K562 (cell line): ENCODE data around the gene FAM174C. TPM values are rescaled to one million over a fixed set of nuclear protein-coding genes. Genes with fewer than 3 reads are reported as not detected.

Source experiments
- CHD1 ChIP-seq: fragments of 200-600 bp; sonication (generic); IDR thresholded peaks from one replicate; pipeline ENCODE4 v1.6.1; 2012; ENCODE audit warnings: mild to moderate bottlenecking, moderate library complexity, low read length, inconsistent platforms
- CHD4 ChIP-seq: fragments of 200-600 bp; sonication (generic); IDR thresholded peaks from 3 replicates; pipeline ENCODE4 v1.6.1; 2012; ENCODE audit warnings: low read depth, mild to moderate bottlenecking, mixed read lengths, low read length, inconsistent platforms; ENCODE audit not compliant: insufficient read depth, insufficient replicate concordance, poor library complexity, severe bottlenecking
- CREBBP ChIP-seq: IDR thresholded peaks from one replicate; pipeline ENCODE4 v1.6.1; 2012; ENCODE audit warnings: low read depth, mild to moderate bottlenecking, control low read depth, inconsistent platforms, low read length
- EGR1 ChIP-seq: fragments of 450-650 bp; conservative IDR thresholded peaks from 2 replicates; pipeline ENCODE4 v1.6.1; 2017; ENCODE audit warnings: mild to moderate bottlenecking
- EHMT2 ChIP-seq: fragments of 450-650 bp; IDR thresholded peaks from 2 replicates; pipeline ENCODE4 v1.6.1; 2018; ENCODE audit warnings: antibody characterized with exemption
- ELK1 ChIP-seq: sonication (generic); formaldehyde crosslinking; IDR thresholded peaks from 2 replicates; pipeline ENCODE4 v1.8.1; 2022; ENCODE audit warnings: missing genetic modification reagents
- EWSR1 ChIP-seq: fragments of 450-650 bp; IDR thresholded peaks from 2 replicates; pipeline ENCODE4 v1.6.1; 2018; ENCODE audit warnings: borderline replicate concordance, mild to moderate bottlenecking, low read depth, moderate library complexity; ENCODE audit not compliant: partially characterized antibody
- HNRNPH1 ChIP-seq: fragments of 200-400 bp; formaldehyde crosslinking; optimal IDR thresholded peaks from 2 replicates; pipeline ENCODE3; 2017; ENCODE audit warnings: low read depth, mild to moderate bottlenecking, low read length, moderate library complexity
- KLF1 ChIP-seq: fragments of 450-650 bp; IDR thresholded peaks from 2 replicates; pipeline ENCODE4 v1.6.1; 2016; ENCODE audit warnings: missing genetic modification characterization, missing compliant biosample characterization
- KLF10 ChIP-seq: fragments of 250-450 bp; sonication (Bioruptor Pico); IDR thresholded peaks from 2 replicates; pipeline ENCODE4 v1.6.1; 2021; ENCODE audit warnings: matching md5 sums
- MAX ChIP-seq: sonication (generic); formaldehyde crosslinking; IDR thresholded peaks from 2 replicates; pipeline ENCODE4 v1.9.0; 2022; ENCODE audit warnings: mild to moderate bottlenecking, missing genetic modification reagents
- NFIC ChIP-seq: fragments of 450-650 bp; IDR thresholded peaks from 2 replicates; pipeline ENCODE4 v1.6.1; 2017; ENCODE audit warnings: mild to moderate bottlenecking, inconsistent platforms
- PHF20 ChIP-seq: fragments of 450-650 bp; IDR thresholded peaks from 2 replicates; pipeline ENCODE4 v1.6.1; 2018; ENCODE audit not compliant: partially characterized antibody
- PRDM10 ChIP-seq: fragments of 450-650 bp; IDR thresholded peaks from 2 replicates; pipeline ENCODE4 v1.6.1; 2018; ENCODE audit not compliant: partially characterized antibody
- RNF219 ChIP-seq: fragments of 250-450 bp; sonication (Bioruptor Pico); IDR thresholded peaks from 2 replicates; pipeline ENCODE4 v1.5.0; 2022; ENCODE audit warnings: mild to moderate bottlenecking
- SMAD2 ChIP-seq: fragments of 150-350 bp; IDR thresholded peaks from 2 replicates; pipeline ENCODE4 v1.6.1; 2014; ENCODE audit warnings: low read depth, mild to moderate bottlenecking, low read length
- TAF9B ChIP-seq: fragments of 450-650 bp; IDR thresholded peaks from 2 replicates; pipeline ENCODE4 v1.6.1; 2018; ENCODE audit warnings: mild to moderate bottlenecking; ENCODE audit not compliant: partially characterized antibody
- TFAP4 ChIP-seq: sonication (generic); formaldehyde crosslinking; IDR thresholded peaks from 2 replicates; pipeline ENCODE4 v1.8.0; 2022; ENCODE audit warnings: missing genetic modification reagents, mild to moderate bottlenecking, moderate library complexity, borderline replicate concordance
- ZNF217 ChIP-seq: sonication (generic); formaldehyde crosslinking; IDR thresholded peaks from 2 replicates; pipeline ENCODE4 v1.8.0; 2022; ENCODE audit warnings: mild to moderate bottlenecking, missing genetic modification reagents
- ZNF408 ChIP-seq: fragments of 250-450 bp; sonication (Bioruptor Pico); IDR thresholded peaks from 2 replicates; pipeline ENCODE4 v1.4.0; 2020; ENCODE audit warnings: low read depth, mild to moderate bottlenecking, moderate library complexity
- polyA plus RNA-seq, 8 experiments: library from polyadenylated mRNA; depleted of rRNA in 4 of 8; stranded (reverse) in 5 of 8; unstranded in 3 of 8; fragments of >200 nt; fragmentation: Nextera tagmentation in 2 of 8; fragmentation: Illumina TruSeq in 1 of 8; extraction: Ambion mirVana in 2 of 8; extraction: Trizol in 1 of 8; gene quantifications; 2 replicates each; pipeline versions ENCODE4 v1.2.1 to v1.2.3, GENCODE V29; 2011 to 2014; ENCODE audit warnings: inconsistent platforms in 1 of 8, missing spikeins in 1 of 8
- total RNA-seq, 7 experiments: library from RNA; depleted of rRNA in 6 of 7; stranded (reverse); fragments of >200 nt in 6 of 7; fragmentation: Illumina TruSeq in 2 of 7; extraction: Trizol in 2 of 7; gene quantifications; 2 replicates each; pipeline versions ENCODE4 v1.2.1 to v1.2.3, GENCODE V29; 2011 to 2021; ENCODE audit warnings: low replicate concordance in 1 of 7

FAM174C gene
- total and polyA plus RNA-seq, 9 of the 15 experiments (the other 6 are each of a cell fraction or from before 2014, with no cell fraction given): 0.66 to 89.6 (median 20.3) TPM

- TF ChIP-seq PRDM10 (peak; percentile 84), RNF219 (CRISPR knock-in tag) (no peak), NFIC (peak; percentile 22; the same call in 1 of the 2 replicates), EWSR1 (no peak), CHD1 (no peak), CHD4 (no peak), KLF1 (tag) (no peak), EGR1 (peak; percentile 89), HNRNPH1 (no peak), CREBBP (no peak), ELK1 (CRISPR knock-in tag) (no peak), PHF20 (no peak), TFAP4 (CRISPR knock-in tag) (peak; percentile 88), KLF10 (no peak), MAX (CRISPR knock-in tag) (peak; percentile 80), TAF9B (no peak), EHMT2 (no peak), SMAD2 (no peak), ZNF408 (no peak), ZNF217 (CRISPR knock-in tag) (no peak)
Measured at GRCh38 chr19:1266129-1266915, 9.0 kb upstream of the FAM174C start (continued).
